Measurements from ENCODE around the gene TLL1. TPM values are rescaled to one million over a fixed set of nuclear protein-coding genes. Genes with fewer than 3 reads are reported as not detected.

TLL1 gene
- total and polyA plus RNA-seq, 2 donors (not counting 3 experiments of a cell fraction or from before 2014, with no cell fraction given) = 0.41 to 1.4 TPM

- ChIA-PET POLR2A (no interaction called here), CTCF (interaction anchor here (1.0 kb wide), 1 partner anchor 20 kb away, joined by 3 read pairs; no protein-coding TSS in a partner anchor)
- H3K27ac ChIP-seq (ENCODE audit: insufficient read depth, low read depth, low read length) = no peak overlapping the region
- no peak for TF ChIP-seq POLR2AphosphoS5 (IDR thresholded peaks at IDR 0.05; ENCODE audit: insufficient read depth, low read depth, low read length)
- no peak for TF ChIP-seq JUN (IDR thresholded peaks at IDR 0.05; ENCODE audit: borderline replicate concordance, insufficient read depth, insufficient read length, low read depth)
- TF ChIP-seq, protein P1, sequence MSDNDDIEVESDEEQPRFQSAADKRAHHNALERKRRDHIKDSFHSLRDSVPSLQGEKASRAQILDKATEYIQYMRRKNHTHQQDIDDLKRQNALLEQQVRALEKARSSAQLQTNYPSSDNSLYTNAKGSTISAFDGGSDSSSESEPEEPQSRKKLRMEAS (IDR thresholded peaks at IDR 0.05; ENCODE audit: insufficient read depth, insufficient read length) = no peak
- TF ChIP-seq FOS (IDR thresholded peaks at IDR 0.05; ENCODE audit: borderline replicate concordance, insufficient read depth, low read length) = no peak
- TF ChIP-seq EZH2 (IDR thresholded peaks at IDR 0.05; ENCODE audit: borderline replicate concordance, low read depth, low read length, severe bottlenecking) = no peak
- TF ChIP-seq GATA2 (IDR thresholded peaks at IDR 0.05; ENCODE audit: insufficient read depth, insufficient read length, low read depth, low read length) = no peak
- TF ChIP-seq, protein P2, sequence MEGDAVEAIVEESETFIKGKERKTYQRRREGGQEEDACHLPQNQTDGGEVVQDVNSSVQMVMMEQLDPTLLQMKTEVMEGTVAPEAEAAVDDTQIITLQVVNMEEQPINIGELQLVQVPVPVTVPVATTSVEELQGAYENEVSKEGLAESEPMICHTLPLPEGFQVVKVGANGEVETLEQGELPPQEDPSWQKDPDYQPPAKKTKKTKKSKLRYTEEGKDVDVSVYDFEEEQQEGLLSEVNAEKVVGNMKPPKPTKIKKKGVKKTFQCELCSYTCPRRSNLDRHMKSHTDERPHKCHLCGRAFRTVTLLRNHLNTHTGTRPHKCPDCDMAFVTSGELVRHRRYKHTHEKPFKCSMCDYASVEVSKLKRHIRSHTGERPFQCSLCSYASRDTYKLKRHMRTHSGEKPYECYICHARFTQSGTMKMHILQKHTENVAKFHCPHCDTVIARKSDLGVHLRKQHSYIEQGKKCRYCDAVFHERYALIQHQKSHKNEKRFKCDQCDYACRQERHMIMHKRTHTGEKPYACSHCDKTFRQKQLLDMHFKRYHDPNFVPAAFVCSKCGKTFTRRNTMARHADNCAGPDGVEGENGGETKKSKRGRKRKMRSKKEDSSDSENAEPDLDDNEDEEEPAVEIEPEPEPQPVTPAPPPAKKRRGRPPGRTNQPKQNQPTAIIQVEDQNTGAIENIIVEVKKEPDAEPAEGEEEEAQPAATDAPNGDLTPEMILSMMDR (IDR thresholded peaks at IDR 0.05; ENCODE audit: extremely low read depth in 1 of 2, insufficient read depth in 1 of 2, low read depth in 1 of 2, low read length in 2 of 2) = no peak
- no peak for TF ChIP-seq MYC (IDR thresholded peaks at IDR 0.05; ENCODE audit: low read depth, low read length)
- no peak for TF ChIP-seq POLR2A (IDR thresholded peaks at IDR 0.05; ENCODE audit: low read depth, low read length)
- H2AFZ ChIP-seq (ENCODE audit: low read depth, low read length) = no peak overlapping the region
- no peaks in the 10 kb centered on the region for H3K9me1 ChIP-seq (replicated peaks; ENCODE audit: control insufficient read depth, extremely low read depth, insufficient read depth, low read length)
- intact Hi-C loops (cut with micrococcal nuclease) (no loop called here), dilution Hi-C loops (cut with MboI; ENCODE audit: extremely low pct_ligation_motif_present, low sequenced_read_pairs) (no loop called here)
- H3K79me2 ChIP-seq (ENCODE audit: control insufficient read depth, insufficient read depth, low read length) = no peaks in the 10 kb centered on the region
- no peaks in the 10 kb centered on the region for H3K9me3 ChIP-seq (replicated peaks; ENCODE audit: control insufficient read depth, insufficient read depth, low read length)
- no peak for DNase-seq (ENCODE audit: low read depth, low spot score)
- H3K36me3 ChIP-seq (ENCODE audit: control insufficient read depth in 2 of 2, extremely low read depth in 1 of 2, insufficient read depth in 2 of 2, low read length in 2 of 2) = no peaks in the 10 kb centered on the region
- H3K27me3 ChIP-seq (ENCODE audit: control insufficient read depth in 2 of 2, insufficient read depth in 2 of 2, low read length in 2 of 2) = no peaks in the 10 kb centered on the region
- FAIRE-seq = no peak
- no peak overlapping the region for H3K4me3 ChIP-seq (replicated peaks in 1 of 3; ENCODE audit: insufficient read depth in 1 of 3, low read depth in 1 of 3, low read length in 3 of 3)
- no peak overlapping the region for H3K4me2 ChIP-seq (ENCODE audit: insufficient read depth, low read length)
- no TSS peak for BruUV-seq (replicated peaks)
- no peaks in the 10 kb centered on the region for H4K20me1 ChIP-seq (replicated peaks; ENCODE audit: control insufficient read depth, extremely low read depth, insufficient read depth, low read length)
- no peaks in the 10 kb centered on the region for H3K4me1 ChIP-seq (ENCODE audit: control insufficient read depth, extremely low read depth, insufficient read depth, low read length)
- no peak overlapping the region for H3K9ac ChIP-seq (replicated peaks; ENCODE audit: extremely low read depth, insufficient read depth, low read length)
Observed at GRCh38 chr4:165992283-165992682, 119.2 kb downstream of the TLL1 start.

Data from endothelial cell of umbilical vein (primary cell).